VCaP (cell line): Measurements from ENCODE around the gene SPRR2G.
A peak's percentile ranks its signal among the peaks of the same experiment; 100 is the strongest.
"Not testable (repeated sequence)": the region's sequence is repeated elsewhere in the genome, so short reads cannot be mapped to it uniquely, and the experiment has no call there.

Source experiments
- H3K27ac ChIP-seq: fragments of 450-650 bp; 2 replicates; pipeline ENCODE4 v1.5.1; 2017
- TF ChIP-seq, protein P1 (sequence below): fragments of 450-650 bp; conservative IDR thresholded peaks from 2 replicates; pipeline ENCODE4 v1.5.1; 2017; ENCODE audit warnings: mild to moderate bottlenecking, moderate library complexity

Gene SPRR2G

GRCh38 chr1:153150846-153151245 is at the start of gene SPRR2G:
TSS of gene SPRR2G (minus strand) at chr1:153150890. CDS start at chr1:153150110, 780 bp downstream.
- H3K27ac ChIP-seq, result peak within 1 kb of the TSS; percentile 63
- TF ChIP-seq, protein P1, sequence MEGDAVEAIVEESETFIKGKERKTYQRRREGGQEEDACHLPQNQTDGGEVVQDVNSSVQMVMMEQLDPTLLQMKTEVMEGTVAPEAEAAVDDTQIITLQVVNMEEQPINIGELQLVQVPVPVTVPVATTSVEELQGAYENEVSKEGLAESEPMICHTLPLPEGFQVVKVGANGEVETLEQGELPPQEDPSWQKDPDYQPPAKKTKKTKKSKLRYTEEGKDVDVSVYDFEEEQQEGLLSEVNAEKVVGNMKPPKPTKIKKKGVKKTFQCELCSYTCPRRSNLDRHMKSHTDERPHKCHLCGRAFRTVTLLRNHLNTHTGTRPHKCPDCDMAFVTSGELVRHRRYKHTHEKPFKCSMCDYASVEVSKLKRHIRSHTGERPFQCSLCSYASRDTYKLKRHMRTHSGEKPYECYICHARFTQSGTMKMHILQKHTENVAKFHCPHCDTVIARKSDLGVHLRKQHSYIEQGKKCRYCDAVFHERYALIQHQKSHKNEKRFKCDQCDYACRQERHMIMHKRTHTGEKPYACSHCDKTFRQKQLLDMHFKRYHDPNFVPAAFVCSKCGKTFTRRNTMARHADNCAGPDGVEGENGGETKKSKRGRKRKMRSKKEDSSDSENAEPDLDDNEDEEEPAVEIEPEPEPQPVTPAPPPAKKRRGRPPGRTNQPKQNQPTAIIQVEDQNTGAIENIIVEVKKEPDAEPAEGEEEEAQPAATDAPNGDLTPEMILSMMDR, result no peak

DNA sequence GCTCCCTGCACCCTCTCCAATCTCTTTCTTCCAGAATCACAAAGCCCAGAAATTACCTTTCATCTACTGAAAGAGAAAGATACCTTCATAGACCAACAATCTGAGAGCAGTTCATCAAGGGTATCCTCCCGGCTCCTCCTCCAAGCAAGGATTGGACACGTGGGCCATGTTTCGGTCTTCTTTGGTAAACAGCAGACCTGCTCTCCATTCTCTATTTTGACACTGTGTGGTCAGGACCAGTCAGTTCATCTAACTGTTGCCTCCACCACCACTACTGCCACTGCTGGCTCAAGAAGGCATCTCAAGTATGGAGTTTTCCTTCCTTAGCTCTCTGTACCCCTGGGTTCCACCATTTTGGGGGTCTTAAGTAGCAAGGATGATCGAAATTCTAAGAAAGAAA is 44.5 kb upstream of the SPRR2G start:
- TF ChIP-seq, protein P1, result no peak
- no peak overlapping the region for H3K27ac ChIP-seq

- no peak overlapping the region for H3K27ac ChIP-seq
- TF ChIP-seq, protein P1, result no peak
These were observed 43.8 kb upstream of the SPRR2G start for GRCh38 chr1:153194331-153195050.

DNA sequence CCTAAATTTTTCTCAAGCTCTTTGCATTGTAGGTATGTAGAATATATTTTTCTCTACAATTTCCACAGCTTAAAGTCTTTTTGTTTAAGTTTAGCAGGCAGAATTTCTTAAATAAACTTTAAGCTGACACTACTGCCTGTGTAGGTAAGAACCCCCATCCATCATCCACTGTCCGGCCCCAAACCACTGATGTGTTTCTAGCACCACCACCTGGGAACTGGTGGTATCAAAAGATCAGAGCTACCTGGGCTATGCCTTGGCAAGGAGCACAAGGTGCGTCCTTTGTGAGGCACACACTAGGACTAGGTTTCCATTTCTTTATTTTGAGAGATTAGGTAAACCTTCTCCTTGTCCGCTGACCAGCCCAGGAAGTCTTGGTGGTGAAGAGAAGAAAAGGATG is 42.0 kb upstream of the SPRR2G start:
- TF ChIP-seq, protein P1, result peak; percentile 91
- no peak overlapping the region for H3K27ac ChIP-seq

DNA sequence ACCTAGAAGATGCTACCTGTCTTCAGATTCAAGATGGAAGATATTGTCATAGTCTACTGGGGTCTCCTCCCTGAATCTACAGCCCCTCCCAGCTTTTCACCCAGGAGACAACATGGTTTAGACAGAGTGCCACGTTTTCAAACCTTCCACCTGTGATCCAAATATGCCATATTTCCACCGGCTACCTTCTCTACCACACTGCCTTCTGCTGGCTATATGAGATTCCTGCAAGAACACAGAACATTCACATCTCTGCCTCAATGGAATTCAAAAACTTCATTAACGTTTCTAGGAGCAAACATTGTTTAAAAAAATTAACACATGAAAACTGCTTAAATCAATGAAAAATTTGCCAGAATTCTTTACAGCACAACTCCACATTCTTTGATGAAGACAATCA is 39.7 kb upstream of the SPRR2G start:
- no peak overlapping the region for H3K27ac ChIP-seq
- TF ChIP-seq, protein P1, result peak; percentile 88

- not testable (repeated sequence) for H3K27ac ChIP-seq
These were observed 37.6 kb upstream of the SPRR2G start for GRCh38 chr1:153188301-153188700.

DNA sequence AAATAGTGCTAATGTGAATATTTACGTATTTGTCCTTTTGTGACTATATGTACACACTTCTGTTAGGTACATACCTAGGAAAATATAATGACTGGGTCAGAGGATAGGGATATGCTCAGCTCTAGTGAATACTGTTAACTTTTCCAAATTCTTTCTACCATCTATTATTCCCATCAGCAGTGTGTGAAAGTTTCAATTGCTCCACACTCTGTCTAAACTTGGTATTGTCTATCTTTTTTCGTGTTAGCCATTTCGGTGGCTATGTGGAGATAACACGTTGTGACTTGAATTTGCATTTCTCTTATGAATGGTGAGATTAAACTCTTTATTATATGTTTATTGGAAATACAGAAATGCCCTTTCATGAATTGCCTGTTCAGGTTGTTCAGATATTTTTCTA is 29.9 kb upstream of the SPRR2G start:
- no peak overlapping the region for H3K27ac ChIP-seq
- TF ChIP-seq, protein P1, result peak; percentile 34; the same call in 1 of the 2 replicates

- TF ChIP-seq, protein P1, result no peak
- no peak overlapping the region for H3K27ac ChIP-seq
These were observed 28.2 kb upstream of the SPRR2G start for GRCh38 chr1:153178922-153179321.
